Stimulated activated CD4-positive, alpha-beta T cell treated with anti-CD3 and anti-CD28 coated beads, Interleukin-1b, Interleukin-23, amount 100 ng/mL, for 4 hours (primary cell): Measurements from ENCODE around the gene CCDC69.

ENCODE experiments used
- DNase-seq, 2 donors: peaks; one replicate each; pipeline ENCODE4 v3.0.0-alpha.2; 2020; ENCODE audit warnings: low read depth in 2 of 2

CCDC69 gene

DNA sequence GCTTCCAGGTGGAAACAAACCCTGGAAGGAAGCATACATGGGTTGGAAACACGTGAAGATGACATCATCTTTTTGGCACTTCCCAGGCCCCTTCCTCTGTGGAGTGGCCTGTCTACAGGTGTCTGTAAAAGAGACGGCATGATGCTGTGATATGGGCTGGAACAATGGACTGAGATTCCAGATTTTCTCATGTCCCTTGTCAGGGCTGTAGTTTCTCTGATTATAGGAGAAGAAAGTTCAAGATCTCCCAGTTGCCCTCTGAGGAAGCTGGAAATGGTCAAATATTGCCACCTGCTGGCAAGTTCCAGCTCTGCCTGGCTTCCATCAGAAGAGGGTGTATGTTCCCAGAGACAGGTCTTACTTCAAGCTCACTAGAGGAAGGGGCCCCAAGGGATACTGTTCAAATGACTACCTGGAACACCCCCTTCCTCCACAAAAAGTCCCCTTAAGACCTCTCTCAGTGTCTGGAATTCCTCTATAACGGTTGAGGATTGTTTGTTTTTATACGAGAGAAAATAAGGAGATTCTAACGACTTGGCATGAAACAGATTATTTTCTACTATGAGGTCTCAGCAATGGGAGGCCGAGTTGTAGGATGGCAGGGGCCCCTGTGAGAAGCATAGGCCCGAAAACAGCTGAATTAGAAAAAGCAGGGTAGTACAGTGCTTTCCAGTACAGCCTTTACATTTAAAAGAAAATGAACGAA lies 59.1 kb downstream of the CCDC69 start:
- DNase-seq = peak; percentile 60 to 77

- no peak for DNase-seq
Measured at GRCh38 chr5:151162776-151163175, 61.1 kb downstream of the CCDC69 start.

DNA sequence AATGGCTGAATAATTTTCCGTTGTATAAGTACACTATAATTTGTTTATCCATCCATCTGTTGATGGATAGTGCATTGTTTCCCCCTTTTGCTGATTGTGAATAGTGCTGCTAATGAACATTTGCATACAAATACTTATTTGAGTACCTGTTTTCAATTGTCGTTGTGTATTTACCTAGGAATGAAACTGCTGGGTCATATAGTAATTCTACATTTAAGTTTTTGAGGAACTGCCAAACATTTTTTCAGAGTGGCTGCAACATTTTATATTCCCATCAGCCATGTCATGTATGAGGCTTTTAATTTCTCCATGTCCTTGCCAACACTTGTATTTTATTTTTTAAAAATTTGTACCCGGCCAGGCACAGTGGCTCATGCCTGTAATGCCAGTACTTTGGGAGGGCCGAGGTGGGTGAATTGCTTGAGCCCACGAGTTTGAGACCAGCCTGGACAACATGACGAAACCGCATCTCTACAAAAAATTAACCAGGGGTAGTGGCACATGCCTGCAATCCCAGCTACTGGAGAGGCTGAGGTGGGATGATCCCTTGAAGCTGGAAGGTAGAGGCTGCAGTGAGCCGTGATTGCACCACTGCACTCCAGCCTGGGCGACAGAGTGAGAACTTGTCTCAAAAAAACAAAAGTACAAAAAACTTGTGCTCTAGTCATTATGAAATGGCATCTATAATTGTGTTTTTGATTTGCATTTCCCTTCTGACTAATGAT lies 64.1 kb downstream of the CCDC69 start:
- DNase-seq = no peak

DNA sequence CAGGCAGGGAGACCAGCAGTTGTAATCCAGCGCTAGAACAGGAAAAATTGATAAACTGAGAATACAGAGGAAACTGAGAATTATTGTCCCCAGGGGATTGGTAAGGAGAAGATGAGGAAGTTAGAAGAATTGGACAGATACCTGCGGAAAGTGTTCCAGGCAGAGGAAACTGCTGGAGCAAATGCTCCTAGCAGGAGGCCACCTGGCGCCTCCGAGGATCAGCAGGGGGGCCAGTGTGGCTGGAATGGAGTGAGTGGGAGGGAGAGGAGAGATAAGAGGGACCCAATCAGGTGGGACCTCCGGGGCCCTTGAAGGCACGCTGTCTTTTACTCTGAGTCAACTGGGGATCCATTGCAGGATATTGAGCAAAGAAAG lies 65.6 kb downstream of the CCDC69 start:
- no peak for DNase-seq

- DNase-seq = peak in 1 of 2 donors; percentile 60
Measured at GRCh38 chr5:151157426-151158286, 66.2 kb downstream of the CCDC69 start, which contains the start of gene ANXA6. Gene ANXA6 (minus strand): TSS chr5:151157779. CDS start chr5:151147901, 9,878 bp downstream.

DNA sequence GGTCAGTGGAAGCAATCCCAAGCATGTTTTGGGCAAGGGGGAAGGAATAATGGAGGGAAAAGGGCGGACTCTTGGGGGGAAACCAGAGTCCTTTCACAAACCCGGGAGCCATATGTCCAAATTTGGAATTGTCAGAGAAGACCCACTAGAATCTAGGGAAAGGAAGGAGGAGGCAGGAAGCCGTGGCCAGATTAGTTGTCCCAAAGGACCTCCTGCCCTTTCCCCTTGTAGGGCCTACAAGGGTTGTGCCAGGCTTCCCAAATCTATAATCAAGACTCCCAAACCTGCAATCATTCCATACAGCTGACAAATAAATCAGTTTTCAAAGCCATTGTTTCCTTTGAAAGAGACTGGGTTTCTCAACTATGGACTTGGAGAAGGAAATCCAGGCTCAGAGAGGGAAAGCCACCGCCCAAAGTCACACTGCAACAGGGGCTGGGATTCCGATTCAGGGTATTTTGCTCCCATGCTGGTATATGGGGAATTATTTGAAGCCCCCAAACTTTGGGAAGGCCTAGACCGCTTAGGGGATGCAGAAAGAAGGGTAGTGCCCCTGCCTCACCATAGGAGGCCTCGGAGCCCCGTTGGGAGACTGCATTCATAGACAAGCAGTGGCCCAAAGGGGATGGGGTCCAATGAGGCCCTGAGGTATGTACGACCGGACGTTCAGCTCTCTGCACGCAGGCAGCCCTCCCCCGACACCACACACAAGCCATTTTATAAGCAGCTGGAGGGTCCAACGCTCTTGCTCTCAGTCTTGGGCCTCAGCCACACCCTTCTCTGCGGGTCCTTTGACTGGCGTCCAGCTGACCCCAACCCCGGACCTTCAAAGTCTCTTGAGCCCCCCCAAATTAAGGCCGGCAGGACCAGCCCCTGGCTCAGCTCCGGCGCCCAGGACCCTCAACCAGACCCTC lies 67.1 kb downstream of the CCDC69 start:
- DNase-seq = no peak

DNA sequence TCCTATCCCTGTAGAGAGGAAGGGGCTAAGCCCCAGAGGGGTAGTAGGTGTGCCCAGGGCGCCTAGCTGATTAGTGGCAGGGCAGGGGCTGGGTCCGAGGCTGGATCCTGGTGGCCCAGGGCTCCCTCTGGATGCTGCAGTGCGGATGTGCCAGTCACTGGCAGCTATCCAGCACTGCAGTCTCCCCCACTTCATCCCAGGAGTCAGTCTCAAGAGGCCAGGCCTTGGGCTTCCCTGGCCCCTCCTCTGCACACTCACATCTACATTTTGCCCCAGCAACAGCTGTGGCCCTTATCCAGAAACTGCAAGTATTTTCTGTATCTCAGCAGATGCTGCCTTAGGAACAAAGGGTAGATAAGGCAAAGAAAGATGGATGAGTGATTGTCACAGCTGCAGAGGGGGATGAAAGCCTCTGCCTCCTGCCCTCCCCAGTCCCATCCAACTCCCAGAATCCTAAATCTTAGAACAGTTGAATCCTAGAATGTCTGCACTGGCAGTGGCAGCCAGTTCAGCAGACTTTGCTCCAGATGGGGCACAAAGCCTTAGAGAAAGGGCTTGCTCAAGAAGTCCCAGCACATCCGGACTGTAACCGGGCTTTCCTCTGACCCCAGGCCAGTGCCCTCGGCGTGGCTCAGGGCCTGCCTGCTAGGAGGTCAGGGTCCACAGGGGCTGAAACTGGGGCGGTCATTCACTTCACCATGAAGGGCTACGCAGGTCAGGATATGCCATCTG lies 68.0 kb downstream of the CCDC69 start:
- no peak for DNase-seq

DNA sequence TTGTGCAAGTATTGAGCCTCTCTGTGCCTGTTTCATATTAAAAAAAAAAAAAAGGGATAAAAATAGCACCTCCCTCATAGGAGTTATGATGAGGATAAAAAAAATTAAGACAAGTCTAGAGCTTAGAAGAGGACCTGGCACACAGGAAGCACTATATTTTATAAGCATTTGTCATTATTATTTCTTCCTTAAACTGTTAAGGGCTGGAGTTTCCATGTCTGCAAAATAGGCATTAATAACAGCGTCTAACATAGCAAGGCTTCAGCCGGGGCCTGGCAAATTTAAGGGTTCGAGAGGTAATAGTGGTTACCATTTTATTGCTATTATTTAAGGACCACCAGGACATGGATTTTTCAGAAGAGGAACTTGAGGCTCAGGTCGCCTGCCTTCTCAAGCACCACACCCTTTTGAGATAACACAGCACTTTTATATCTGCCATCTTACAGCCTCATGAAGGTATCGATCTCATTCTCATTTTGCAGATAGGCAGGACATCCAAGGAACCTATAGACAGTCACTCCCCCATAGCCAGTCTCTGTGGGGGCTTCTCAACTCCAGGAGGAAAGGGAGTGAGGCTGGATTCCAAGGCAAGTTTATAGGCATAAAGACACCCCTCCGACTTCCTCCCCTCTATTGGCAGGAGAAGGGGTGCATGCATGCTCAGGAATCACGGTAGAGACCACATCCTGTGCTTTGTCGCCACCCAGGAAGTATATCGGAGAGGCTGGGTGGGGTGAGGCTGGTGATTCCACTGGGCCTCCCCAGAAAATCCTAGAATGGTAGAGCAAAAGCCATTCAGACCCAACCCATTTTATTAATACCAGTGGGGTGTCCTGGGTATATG lies 68.7 kb downstream of the CCDC69 start:
- no peak for DNase-seq

DNA sequence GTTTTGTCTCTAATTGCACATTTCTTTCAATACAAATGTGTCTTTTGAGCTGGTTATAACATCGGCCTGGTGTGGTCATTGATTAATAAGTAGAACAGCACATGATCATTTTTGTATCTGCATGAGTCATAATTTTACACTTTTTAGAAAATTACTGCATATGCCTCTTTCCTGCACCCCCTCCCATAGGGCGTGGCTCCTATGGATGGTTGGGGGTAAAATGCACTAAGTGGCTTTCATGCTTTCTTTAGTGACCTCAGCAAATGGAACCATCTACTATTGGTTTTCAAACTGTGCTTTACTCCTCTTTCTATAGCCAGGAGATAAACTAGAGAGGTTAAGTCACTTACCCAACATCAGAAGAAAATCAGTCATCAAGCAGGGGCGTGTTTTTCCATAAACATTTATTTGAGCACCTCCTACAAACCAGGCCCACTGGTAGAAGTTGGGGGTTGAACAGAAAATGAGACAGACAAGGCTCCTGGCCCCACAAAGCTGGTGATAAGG lies 70.1 kb downstream of the CCDC69 start:
- no peak for DNase-seq

DNA sequence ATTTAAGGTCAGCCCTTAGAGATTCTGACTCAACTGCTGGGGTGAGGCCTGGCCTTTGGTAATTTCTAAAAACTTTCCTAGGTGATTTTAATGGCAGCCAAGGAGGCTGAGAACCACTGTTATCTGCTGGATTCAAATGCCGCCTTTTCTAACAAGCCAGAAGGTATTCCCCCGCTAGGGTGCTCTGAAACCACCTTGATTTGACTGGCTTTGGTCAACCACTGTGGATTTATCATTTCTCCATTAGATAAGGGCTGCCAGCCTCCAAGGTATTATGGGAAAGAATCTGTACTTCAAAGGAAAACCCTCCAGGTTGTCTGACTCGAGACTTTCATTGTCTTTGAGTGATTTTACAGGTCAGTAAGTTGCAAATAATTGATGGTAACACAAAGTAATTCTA lies 70.6 kb downstream of the CCDC69 start:
- no peak for DNase-seq

DNA sequence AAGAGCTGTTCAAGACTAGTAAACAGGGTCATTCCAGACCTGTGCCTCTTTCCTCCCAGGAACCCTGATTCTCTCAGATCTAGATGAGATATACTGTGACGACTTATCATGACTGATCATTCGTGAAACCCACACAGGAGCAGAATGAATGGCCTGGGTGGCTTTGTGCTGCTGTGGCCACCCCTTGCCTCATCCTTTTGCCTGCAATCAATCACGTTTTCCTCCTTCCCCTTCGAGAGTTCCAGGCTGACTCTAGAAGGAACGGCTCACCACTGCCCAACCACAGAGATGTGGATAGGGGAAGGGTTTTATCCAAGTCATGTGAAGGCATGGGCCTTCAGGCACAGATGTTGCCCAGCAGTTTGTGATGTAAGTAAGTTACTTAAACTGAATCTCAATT lies 72.1 kb downstream of the CCDC69 start:
- DNase-seq = no peak

DNA sequence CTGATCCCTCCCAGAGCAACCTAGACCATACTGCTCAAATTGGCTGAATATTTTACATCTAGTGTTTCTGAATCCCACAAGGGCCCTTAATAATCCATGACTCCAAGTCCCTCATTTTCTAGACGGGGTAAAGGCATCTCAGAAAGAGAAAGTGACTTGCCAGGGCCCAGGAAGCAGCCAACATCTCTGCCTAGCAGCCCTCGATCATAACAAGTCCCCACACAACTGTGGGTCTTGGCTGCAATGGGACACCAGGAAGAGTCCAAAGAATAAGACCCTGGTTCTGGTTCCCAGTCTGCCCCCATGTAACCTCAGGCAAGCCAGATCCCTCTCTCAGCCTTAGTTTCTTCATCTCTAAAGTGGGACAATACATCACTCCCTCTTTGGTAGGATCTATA lies 72.6 kb downstream of the CCDC69 start:
- DNase-seq = no peak

DNA sequence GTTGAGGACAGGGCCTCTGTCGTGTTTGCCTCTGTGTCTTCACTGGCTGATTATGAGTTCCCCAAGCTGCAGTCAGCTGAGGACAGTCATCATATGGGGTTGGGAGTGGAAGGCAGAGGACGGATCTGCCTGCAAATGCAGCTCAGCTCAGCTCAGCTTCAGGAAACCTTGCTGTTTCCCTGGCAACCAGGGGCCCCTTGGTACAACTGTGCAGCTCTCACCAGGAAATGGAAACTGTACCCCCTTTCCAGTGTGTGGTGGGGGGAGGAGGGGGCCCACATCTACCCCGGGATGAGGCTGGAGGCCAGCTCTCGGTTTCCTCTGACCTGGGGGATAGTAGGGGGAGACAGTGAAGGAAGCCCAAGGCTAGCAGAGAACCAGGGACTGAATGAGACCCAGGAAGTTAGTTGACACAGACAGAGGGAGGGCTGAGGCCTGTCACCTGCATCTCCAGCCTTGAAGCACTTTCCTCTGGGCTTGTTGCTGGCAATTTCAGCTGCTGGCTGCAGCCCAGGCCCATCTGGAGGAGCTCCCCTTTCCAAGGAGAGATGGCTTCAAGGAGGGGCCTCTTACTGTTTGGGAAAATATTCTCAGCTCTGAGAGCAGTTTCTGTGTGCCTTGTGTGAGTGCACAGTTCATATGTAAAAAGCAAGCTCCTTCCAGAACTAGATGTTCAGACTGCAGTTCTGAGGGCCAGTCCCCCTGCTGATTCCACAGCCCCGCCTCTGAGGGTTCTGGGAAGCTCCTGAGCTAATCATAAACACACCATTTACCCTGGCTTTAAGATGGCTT lies 73.2 kb downstream of the CCDC69 start:
- DNase-seq = no peak

- no peak for DNase-seq
Measured at GRCh38 chr5:151148583-151148982, 75.3 kb downstream of the CCDC69 start.

GRCh38 chr5:151147033-151147432 lies 76.9 kb downstream of the CCDC69 start:
- DNase-seq = no peak

GRCh38 chr5:151146061-151146460 lies 77.8 kb downstream of the CCDC69 start:
- no peak for DNase-seq

DNA sequence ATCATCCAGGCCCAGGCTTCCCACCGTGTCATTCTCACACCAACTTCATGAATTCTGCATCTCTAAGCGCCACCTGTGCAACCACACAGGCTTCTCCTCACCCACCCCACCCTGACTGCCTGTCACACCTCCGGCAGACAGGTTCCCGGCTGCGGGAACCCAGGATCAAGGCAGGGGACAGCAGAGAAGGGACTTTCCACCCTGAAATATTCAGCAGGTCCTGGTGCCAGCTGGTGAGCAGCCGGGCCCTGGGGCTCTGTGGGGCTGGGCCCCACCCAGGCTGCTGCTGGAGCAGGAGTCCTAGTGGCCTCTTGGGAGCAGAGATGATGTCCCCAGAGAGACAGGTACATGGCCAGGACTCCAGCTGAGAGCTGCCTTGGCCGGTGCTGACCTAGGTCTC lies 79.0 kb downstream of the CCDC69 start:
- no peak for DNase-seq

- DNase-seq = no peak
Measured at GRCh38 chr5:151144275-151144674, 79.6 kb downstream of the CCDC69 start.

- no peak for DNase-seq
Measured at GRCh38 chr5:151143645-151144044, 80.2 kb downstream of the CCDC69 start.
